Large intestine (tissue), 3 donors: ENCODE measurements around the gene TBC1D24. TPM values are rescaled to one million over a fixed set of nuclear protein-coding genes. Genes with fewer than 3 reads are reported as not detected.
A peak's percentile ranks its signal among the peaks of the same experiment; 100 is the strongest.

Experiments
- DNase-seq, 2 donors: peaks; one replicate each; pipeline versions ENCODE4 v3.0.0 to v3.0.0-alpha.2; 2013
- H3K27ac ChIP-seq: one replicate; pipeline ENCODE4 v1.5.1; 2013; ENCODE audit warnings: low read length
- H3K27me3 ChIP-seq: 2 replicates; pipeline ENCODE4 v1.6.1; 2013; ENCODE audit warnings: low read length; ENCODE audit not compliant: control insufficient read depth, insufficient read depth
- H3K36me3 ChIP-seq: 2 replicates; pipeline ENCODE4 v1.6.1; 2013; ENCODE audit warnings: low read length; ENCODE audit not compliant: control insufficient read depth, insufficient read depth
- H3K4me1 ChIP-seq: one replicate; pipeline ENCODE4 v1.6.1; 2013; ENCODE audit warnings: low read length; ENCODE audit not compliant: control insufficient read depth, insufficient read depth
- H3K4me3 ChIP-seq: one replicate; pipeline ENCODE4 v1.5.1; 2013; ENCODE audit warnings: low read length
- H3K9me3 ChIP-seq: one replicate; pipeline ENCODE4 v1.6.1; 2013; ENCODE audit warnings: mild to moderate bottlenecking, low read depth, low read length, moderate library complexity; ENCODE audit not compliant: control insufficient read depth
- WGBS: methylation state at CpG from one replicate; pipeline ENCODE4 v1.1.5; 2013; ENCODE audit warnings: low lambda C conversion rate; ENCODE audit not compliant: insufficient coverage; 5-methylcytosine and 5-hydroxymethylcytosine counted together
- polyA plus RNA-seq: library from polyadenylated mRNA; unstranded; fragments of 120-200 nt; gene quantifications from one replicate; pipeline ENCODE4 v1.2.1, GENCODE V29; 2013

Gene TBC1D24
- polyA plus RNA-seq, 1 donor, result 15.1 TPM

- H3K27me3 ChIP-seq, result peaks cover 51% of the 10 kb centered on the region
- H3K36me3 ChIP-seq, result no peaks in the 10 kb centered on the region
- peaks cover 9% of the 10 kb centered on the region for H3K9me3 ChIP-seq
- no peak overlapping the region for H3K27ac ChIP-seq
- no peak for DNase-seq
- no peak overlapping the region for H3K4me3 ChIP-seq
- 56% methylated on average over 2 of the region's 16 CpGs for WGBS
- peaks cover 18% of the 10 kb centered on the region for H3K4me1 ChIP-seq
Observed at GRCh38 chr16:2469399-2470233, 5.3 kb upstream of the TBC1D24 start.

- peaks cover 9% of the 10 kb centered on the region for H3K9me3 ChIP-seq
- peaks cover 18% of the 10 kb centered on the region for H3K4me1 ChIP-seq
- DNase-seq, result no peak
- no peaks in the 10 kb centered on the region for H3K36me3 ChIP-seq
- no CpG with 5 or more reads among the region's 7 CpGs for WGBS
- H3K27me3 ChIP-seq, result peaks cover 51% of the 10 kb centered on the region
- H3K27ac ChIP-seq, result no peak overlapping the region
- no peak overlapping the region for H3K4me3 ChIP-seq
Observed at GRCh38 chr16:2470234-2470601, 4.7 kb upstream of the TBC1D24 start.

GRCh38 chr16:2470603-2471015, 4.3 kb upstream of the TBC1D24 start:
- no peak for DNase-seq
- no CpG with 5 or more reads among the region's 9 CpGs for WGBS
- H3K9me3 ChIP-seq, result peaks cover 9% of the 10 kb centered on the region
- H3K4me3 ChIP-seq, result no peak overlapping the region
- H3K27ac ChIP-seq, result no peak overlapping the region
- H3K36me3 ChIP-seq, result no peaks in the 10 kb centered on the region
- H3K27me3 ChIP-seq, result peaks cover 51% of the 10 kb centered on the region
- peaks cover 18% of the 10 kb centered on the region for H3K4me1 ChIP-seq

- no CpG with 5 or more reads among the region's 59 CpGs for WGBS
- H3K27me3 ChIP-seq, result peaks cover 51% of the 10 kb centered on the region
- H3K4me1 ChIP-seq, result peaks cover 23% of the 10 kb centered on the region
- peak in 1 of 2 donors; percentile 41 for DNase-seq
- no peaks in the 10 kb centered on the region for H3K36me3 ChIP-seq
- H3K4me3 ChIP-seq, result no peak within 1 kb of the TSS
- H3K27ac ChIP-seq, result no peak within 1 kb of the TSS
- peaks cover 9% of the 10 kb centered on the region for H3K9me3 ChIP-seq
Observed at GRCh38 chr16:2471016-2471652, 3.8 kb upstream of the TBC1D24 start, which contains the start of gene NTN3. Gene NTN3, plus strand, starts transcription at chr16:2471297. Its CDS starts 405 bp downstream, at chr16:2471702.

- Histone ChIP-seq H3K27ac (no peak overlapping the region), H3K4me1 (peaks cover 24% of the 10 kb centered on the region), H3K4me3 (no peak overlapping the region), H3K27me3 (peaks cover 51% of the 10 kb centered on the region), H3K9me3 (peaks cover 9% of the 10 kb centered on the region), H3K36me3 (no peaks in the 10 kb centered on the region)
- no peak for DNase-seq
- WGBS, result no CpG with 5 or more reads among the region's 61 CpGs
Observed at GRCh38 chr16:2471653-2472487, 3.1 kb upstream of the TBC1D24 start.

GRCh38 chr16:2472488-2472864, 2.5 kb upstream of the TBC1D24 start:
- H3K4me3 ChIP-seq, result no peak overlapping the region
- H3K9me3 ChIP-seq, result peaks cover 9% of the 10 kb centered on the region
- no peak overlapping the region for H3K27ac ChIP-seq
- H3K36me3 ChIP-seq, result no peaks in the 10 kb centered on the region
- H3K27me3 ChIP-seq, result peaks cover 47% of the 10 kb centered on the region
- no peak for DNase-seq
- H3K4me1 ChIP-seq, result peaks cover 24% of the 10 kb centered on the region
- no CpG with 5 or more reads among the region's 27 CpGs for WGBS

DNA sequence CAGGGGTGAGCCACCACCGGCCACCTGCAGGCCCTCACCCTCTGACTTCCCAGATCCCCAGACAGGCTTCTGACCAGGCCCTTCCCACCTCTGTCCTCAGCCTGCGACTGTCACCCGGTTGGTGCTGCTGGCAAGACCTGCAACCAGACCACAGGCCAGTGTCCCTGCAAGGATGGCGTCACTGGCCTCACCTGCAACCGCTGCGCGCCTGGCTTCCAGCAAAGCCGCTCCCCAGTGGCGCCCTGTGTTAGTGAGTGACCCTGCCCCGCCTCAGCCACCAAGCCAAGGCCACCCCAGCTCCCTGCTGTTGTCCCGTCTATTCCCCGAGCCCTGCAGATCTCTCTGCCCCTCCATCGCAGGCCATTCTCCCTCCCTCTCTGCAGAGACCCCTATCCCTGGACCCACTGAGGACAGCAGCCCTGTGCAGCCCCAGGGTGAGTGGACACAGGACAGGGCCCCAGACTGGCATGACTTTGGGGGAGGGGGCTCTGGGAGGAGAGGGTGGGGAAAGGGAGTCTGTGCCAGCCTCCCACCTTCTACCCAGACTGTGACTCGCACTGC, 2.0 kb upstream of the TBC1D24 start:
- Histone ChIP-seq H3K27me3 (peaks cover 47% of the 10 kb centered on the region), H3K4me1 (peaks cover 27% of the 10 kb centered on the region), H3K27ac (no peak overlapping the region), H3K4me3 (no peak overlapping the region), H3K36me3 (no peaks in the 10 kb centered on the region), H3K9me3 (peaks cover 9% of the 10 kb centered on the region)
- DNase-seq, result no peak
- no CpG with 5 or more reads among the region's 14 CpGs for WGBS

- peaks cover 27% of the 10 kb centered on the region for H3K4me1 ChIP-seq
- peak in 1 of 2 donors; percentile 27 for DNase-seq
- H3K36me3 ChIP-seq, result no peaks in the 10 kb centered on the region
- peaks cover 9% of the 10 kb centered on the region for H3K9me3 ChIP-seq
- peaks cover 42% of the 10 kb centered on the region for H3K27me3 ChIP-seq
- no peak overlapping the region for H3K4me3 ChIP-seq
- no peak overlapping the region for H3K27ac ChIP-seq
- no CpG with 5 or more reads among the region's 49 CpGs for WGBS
Observed at GRCh38 chr16:2473446-2473926, 1.4 kb upstream of the TBC1D24 start.

- WGBS, result no CpG with 5 or more reads among the region's 100 CpGs
- peaks cover 36% of the 10 kb centered on the region for H3K27me3 ChIP-seq
- peak in 1 of 2 donors; percentile 71 for DNase-seq
- H3K27ac ChIP-seq, result peak overlapping the region; percentile 53
- peak overlapping the region; percentile 67 for H3K4me3 ChIP-seq
- H3K4me1 ChIP-seq, result peaks cover 22% of the 10 kb centered on the region
- no peaks in the 10 kb centered on the region for H3K36me3 ChIP-seq
- H3K9me3 ChIP-seq, result peaks cover 9% of the 10 kb centered on the region
Observed at GRCh38 chr16:2473999-2474876, 689 bp upstream of the TBC1D24 start.
